H1 (cell line): Measurements from ENCODE around the gene CAMTA1. TPM values are rescaled to one million over a fixed set of nuclear protein-coding genes. Genes with fewer than 3 reads are reported as not detected.

Experiments
- CTCF ChIA-PET: fragments of 300-600 bp; sonication (Branson Sonifier 250); formaldehyde crosslinking; loops from one replicate; lab custom pipeline; 2021; ENCODE audit not compliant: partially characterized antibody; lab: Charles Lee
- POLR2A ChIA-PET: fragments of 300-600 bp; sonication (Branson Sonifier 250); formaldehyde crosslinking; loops from one replicate; lab custom pipeline; 2021; ENCODE audit warnings: inconsistent platforms; ENCODE audit not compliant: partially characterized antibody; lab: Charles Lee
- DNase-seq, 2 experiments: peaks; one replicate each; pipeline versions ENCODE4 v3.0.0 to v3.0.0-alpha.2; 2010 to 2022; ENCODE audit warnings: low spot score in 2 of 2, low read depth in 1 of 2, mixed read lengths in 1 of 2
- FAIRE-seq: peaks from 2 replicates; lab custom pipeline; 2011; peaks lifted over from hg19 to GRCh38; lab: Jason Lieb, UNC
- H2AFZ ChIP-seq: 2 replicates; pipeline ENCODE4 v1.8.1; 2012; ENCODE audit warnings: low read length, inconsistent platforms
- H2AK5ac ChIP-seq: 2 replicates; pipeline ENCODE4 v1.6.1; 2013; ENCODE audit warnings: low read depth, low read length
- H2BK120ac ChIP-seq: replicated peaks from 2 replicates; pipeline ENCODE3; 2013; ENCODE audit warnings: low read depth, low read length, inconsistent platforms
- H2BK12ac ChIP-seq: 2 replicates; pipeline ENCODE4 v1.6.1; 2013; ENCODE audit warnings: low read depth, low read length
- H2BK15ac ChIP-seq: 2 replicates; pipeline ENCODE4 v1.6.1; 2013; ENCODE audit warnings: low read length
- H2BK20ac ChIP-seq: 2 replicates; pipeline ENCODE4 v1.6.1; 2013; ENCODE audit warnings: low read length
- H2BK5ac ChIP-seq: 2 replicates; pipeline ENCODE4 v1.6.1; 2013; ENCODE audit warnings: low read depth, low read length
- H3K14ac ChIP-seq: 2 replicates; pipeline ENCODE4 v1.6.1; 2013; ENCODE audit warnings: inconsistent platforms; ENCODE audit not compliant: insufficient read length
- H3K18ac ChIP-seq: 2 replicates; pipeline ENCODE4 v1.6.1; 2013; ENCODE audit warnings: low read length; ENCODE audit errors: extremely low read depth
- H3K23ac ChIP-seq: 2 replicates; pipeline ENCODE4 v1.6.1; 2013; ENCODE audit warnings: inconsistent platforms; ENCODE audit not compliant: insufficient read length
- H3K23me2 ChIP-seq: 2 replicates; pipeline ENCODE4 v1.6.1; 2013; ENCODE audit warnings: low read depth, low read length
- H3K27ac ChIP-seq: 2 replicates; pipeline ENCODE4 v1.6.1; 2011; ENCODE audit warnings: low read depth, low read length, inconsistent platforms
- H3K27me3 ChIP-seq, 4 experiments: replicated peaks in 1 of 4; 1 replicate in 1 of 4; 2 replicates in 3 of 4; pipeline versions ENCODE4 v1.6.1 to v1.8.1; 2011 to 2013; ENCODE audit warnings: low read length in 3 of 4, mild to moderate bottlenecking in 3 of 4, inconsistent platforms in 2 of 4, mixed read lengths in 2 of 4, moderate library complexity in 1 of 4; ENCODE audit not compliant: control insufficient read depth in 3 of 4, insufficient read depth in 3 of 4; ENCODE audit errors: extremely low read depth in 1 of 4
- H3K36me3 ChIP-seq, 4 experiments: 2 replicates each; pipeline versions ENCODE4 v1.6.1 to v1.8.1; 2011 to 2013; ENCODE audit warnings: mild to moderate bottlenecking in 4 of 4, low read length in 3 of 4, moderate library complexity in 2 of 4, control low read depth in 1 of 4, inconsistent platforms in 1 of 4; ENCODE audit not compliant: insufficient read depth in 4 of 4, control insufficient read depth in 2 of 4
- H3K4ac ChIP-seq: replicated peaks from 2 replicates; pipeline ENCODE3; 2013; ENCODE audit warnings: low read length, low read depth, mixed read lengths, inconsistent platforms; ENCODE audit not compliant: insufficient read length
- H3K4me1 ChIP-seq, 4 experiments: replicated peaks in 1 of 4; 1 replicate in 1 of 4; 2 replicates in 3 of 4; pipeline versions ENCODE4 v1.6.1 to v1.8.1; 2011 to 2013; ENCODE audit warnings: low read length in 3 of 4, inconsistent platforms in 2 of 4, mixed read lengths in 1 of 4; ENCODE audit not compliant: insufficient read depth in 4 of 4, control insufficient read depth in 3 of 4
- H3K4me2 ChIP-seq, 2 experiments: 2 replicates each; pipeline versions ENCODE4 v1.6.1 to v1.8.1; 2011 to 2013; ENCODE audit warnings: low read depth in 2 of 2, low read length in 2 of 2, control low read depth in 1 of 2, inconsistent platforms in 1 of 2, mild to moderate bottlenecking in 1 of 2; ENCODE audit not compliant: insufficient read depth in 1 of 2
- H3K4me3 ChIP-seq, 4 experiments: fragments of 200-600, 300-600 bp in 1 of 4; sonication (generic), shearing (Covaris generic), sonication (Bioruptor Twin) in 1 of 4; 2 replicates each; pipeline versions ENCODE4 v1.5.1 to v1.8.1; 2011 to 2016; ENCODE audit warnings: low read length in 4 of 4, low read depth in 3 of 4, control low read depth in 2 of 4, inconsistent platforms in 2 of 4, mild to moderate bottlenecking in 2 of 4, mixed read lengths in 1 of 4, moderate library complexity in 1 of 4; ENCODE audit not compliant: insufficient read depth in 2 of 4; ENCODE audit errors: extremely low read depth in 1 of 4
- H3K56ac ChIP-seq: replicated peaks from 2 replicates; pipeline ENCODE3; 2013; ENCODE audit warnings: low read depth, mild to moderate bottlenecking, mixed read lengths, low read length, inconsistent platforms; ENCODE audit not compliant: insufficient read length
- H3K79me1 ChIP-seq: 2 replicates; pipeline ENCODE4 v1.6.1; 2013; ENCODE audit warnings: low read depth, low read length, control low read depth
- H3K79me2 ChIP-seq, 2 experiments: 2 replicates each; pipeline versions ENCODE4 v1.6.1 to v1.8.1; 2012 to 2013; ENCODE audit warnings: low read length in 2 of 2, mild to moderate bottlenecking in 2 of 2, inconsistent platforms in 1 of 2; ENCODE audit not compliant: insufficient read depth in 2 of 2, control insufficient read depth in 1 of 2
- H3K9ac ChIP-seq, 4 experiments: replicated peaks in 1 of 4; 1 replicate in 1 of 4; 2 replicates in 3 of 4; pipeline versions ENCODE4 v1.6.1 to v1.8.1; 2011 to 2013; ENCODE audit warnings: low read depth in 3 of 4, low read length in 3 of 4, control low read depth in 2 of 4, mild to moderate bottlenecking in 2 of 4, moderate library complexity in 2 of 4, inconsistent platforms in 1 of 4; ENCODE audit errors: extremely low read depth in 1 of 4
- H3K9me3 ChIP-seq, 2 experiments: 2 replicates each; pipeline versions ENCODE4 v1.6.1 to v1.8.1; 2012 to 2013; ENCODE audit warnings: mild to moderate bottlenecking in 2 of 2, moderate library complexity in 2 of 2, control low read depth in 1 of 2, inconsistent platforms in 1 of 2, low read depth in 1 of 2, low read length in 1 of 2, mixed read lengths in 1 of 2; ENCODE audit not compliant: insufficient read depth in 2 of 2
- H4K20me1 ChIP-seq, 2 experiments: replicated peaks in 1 of 2; 2 replicates each; pipeline versions ENCODE3 to v1.8.1; 2011 to 2013; ENCODE audit warnings: inconsistent platforms in 2 of 2, low read length in 2 of 2, mild to moderate bottlenecking in 1 of 2; ENCODE audit not compliant: insufficient read depth in 2 of 2, control insufficient read depth in 1 of 2
- H4K5ac ChIP-seq: 2 replicates; pipeline ENCODE4 v1.6.1; 2013; ENCODE audit warnings: low read length, low read depth, mixed read lengths, inconsistent platforms; ENCODE audit not compliant: insufficient read length
- H4K8ac ChIP-seq: 2 replicates; pipeline ENCODE4 v1.8.0; 2013; ENCODE audit warnings: mild to moderate bottlenecking, moderate library complexity, low read length, inconsistent platforms; ENCODE audit not compliant: insufficient read depth; ENCODE audit errors: extremely low read depth
- H4K91ac ChIP-seq: replicated peaks from 2 replicates; pipeline ENCODE3; 2013; ENCODE audit warnings: low read length, mixed read lengths, inconsistent platforms; ENCODE audit not compliant: insufficient read length
- SRF ChIP-seq: IDR thresholded peaks from 2 replicates; pipeline ENCODE4 v1.6.1; 2011; ENCODE audit warnings: mild to moderate bottlenecking, low read depth, low read length, moderate library complexity
- TCF12 ChIP-seq: IDR thresholded peaks from 2 replicates; pipeline ENCODE4 v1.6.1; 2011; ENCODE audit warnings: low read depth, mild to moderate bottlenecking, low read length
- WGBS, 2 experiments: shearing (Covaris generic) in 1 of 2; methylation state at CpG; one replicate each; pipeline versions ENCODE4 v1.1.6 to v1.1.7; 2013 to 2015; ENCODE audit warnings: low lambda C conversion rate in 2 of 2, mixed read lengths in 2 of 2, inconsistent platforms in 1 of 2, low coverage in 1 of 2, missing lambda C conversion rate in 1 of 2; ENCODE audit not compliant: insufficient replicate concordance in 2 of 2, insufficient coverage in 1 of 2, insufficient read length in 1 of 2; ENCODE audit errors: extremely low coverage in 1 of 2, missing lambda C conversion rate in 1 of 2; 5-methylcytosine and 5-hydroxymethylcytosine counted together
- polyA plus RNA-seq, 7 experiments: library from polyadenylated mRNA; depleted of rRNA in 3 of 7; stranded (reverse) in 5 of 7; unstranded in 2 of 7; fragments of >200 nt in 5 of 7; fragments of 200-250 nt in 2 of 7; gene quantifications; 1 replicate in 5 of 7; 2 replicates in 1 of 7; 4 replicates in 1 of 7; pipeline versions ENCODE4 v1.2.1 to v1.2.3, GENCODE V29; 2011 to 2013; ENCODE audit warnings: missing spikeins in 2 of 7, mixed read lengths in 2 of 7
- total RNA-seq: library from RNA; stranded (reverse); fragmentation: NEBNext Ultra II Directional; extraction: Animal tissue kit (Norgen Biotek cat#: 25700); gene quantifications from 2 replicates; pipeline ENCODE4 v1.2.1, GENCODE V29; 2021

CAMTA1 gene
- total and polyA plus RNA-seq, 2 of the 8 experiments (the other 6 are each of a cell fraction or from before 2014, with no cell fraction given) = 65.0 to 119 TPM

DNA sequence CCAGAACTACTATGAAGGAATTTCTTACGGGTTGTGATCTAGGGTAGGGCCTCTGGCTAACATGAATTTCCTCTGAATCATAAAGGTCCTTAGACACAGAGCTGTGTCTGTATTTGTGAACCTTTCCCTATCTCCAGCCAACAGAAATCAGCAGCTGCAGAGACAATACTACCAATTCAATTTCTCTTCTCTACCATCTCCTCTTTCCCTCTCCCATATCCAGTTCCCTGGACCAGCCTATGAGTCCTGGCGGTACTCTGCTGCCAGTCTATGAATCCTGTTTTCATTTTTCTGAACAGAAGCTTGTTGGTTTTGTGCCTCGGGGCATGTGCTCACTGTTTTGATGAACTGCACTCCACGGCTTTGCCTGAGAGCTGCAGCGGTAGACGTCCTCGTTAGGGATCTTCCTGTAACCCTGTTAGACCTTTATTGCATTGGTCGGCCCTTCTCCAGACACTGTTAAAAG lies 527.9 kb downstream of the CAMTA1 start:
- ChIA-PET POLR2A (no interaction called here), CTCF (interaction anchor here (1.1 kb wide), 1 partner anchor 162 kb away, joined by 4 read pairs; no protein-coding TSS in a partner anchor)
- no peak overlapping the region for H3K4ac ChIP-seq
- no peaks in the 10 kb centered on the region for H4K20me1 ChIP-seq
- H3K23me2 ChIP-seq = no peaks in the 10 kb centered on the region
- no peak overlapping the region for H3K18ac ChIP-seq
- H3K79me2 ChIP-seq = no peaks in the 10 kb centered on the region
- TF ChIP-seq SRF (no peak), TCF12 (no peak)
- no peak overlapping the region for H3K9ac ChIP-seq
- no peak overlapping the region for H2AK5ac ChIP-seq
- no peak overlapping the region for H3K4me2 ChIP-seq
- H3K27me3 ChIP-seq = no peaks in the 10 kb centered on the region
- 89% methylated on average over 8 of the region's 8 CpGs; no CpG with 5 or more reads in 1 of the 2 experiments for WGBS, 2 experiments
- H3K79me1 ChIP-seq = no peaks in the 10 kb centered on the region
- H3K56ac ChIP-seq = no peak overlapping the region
- H4K8ac ChIP-seq = no peak overlapping the region
- no peak overlapping the region for H2BK20ac ChIP-seq
- no peak overlapping the region for H4K5ac ChIP-seq
- no peak overlapping the region for H2BK15ac ChIP-seq
- no peak overlapping the region for H2BK120ac ChIP-seq
- no peaks in the 10 kb centered on the region for H3K9me3 ChIP-seq
- H3K4me1 ChIP-seq = no peaks in the 10 kb centered on the region
- no peak for DNase-seq
- no peak overlapping the region for H2BK5ac ChIP-seq
- H3K36me3 ChIP-seq = no peaks in the 10 kb centered on the region
- no peak overlapping the region for H3K14ac ChIP-seq
- H2AFZ ChIP-seq = no peak overlapping the region
- no peak overlapping the region for H3K27ac ChIP-seq
- no peak overlapping the region for H3K23ac ChIP-seq
- FAIRE-seq = no peak
- no peak overlapping the region for H4K91ac ChIP-seq
- no peak overlapping the region for H3K4me3 ChIP-seq
- no peak overlapping the region for H2BK12ac ChIP-seq
